Loucy (cell line): ENCODE data around the gene JPH2.
A peak's percentile ranks its signal among the peaks of the same experiment; 100 is the strongest.

Experiments used
- H2AFZ ChIP-seq: fragments of 200-600 bp; sonication (generic); 2 replicates; pipeline ENCODE4 v1.6.0; 2016; ENCODE audit warnings: antibody characterized with exemption, mild to moderate bottlenecking, low read length, moderate library complexity
- H3F3A ChIP-seq: fragments of 200-600 bp; 2 replicates; pipeline ENCODE4 v1.6.0; 2016; ENCODE audit warnings: antibody characterized with exemption, low read depth, mild to moderate bottlenecking
- H3K27me3 ChIP-seq: fragments of 200-600 bp; sonication (generic); 2 replicates; pipeline ENCODE4 v1.6.1; 2014; ENCODE audit warnings: low read length, mild to moderate bottlenecking; ENCODE audit not compliant: insufficient read depth, poor library complexity, severe bottlenecking
- H3K36me3 ChIP-seq: fragments of 200-600 bp; sonication (generic); 2 replicates; pipeline ENCODE4 v1.6.1; 2016; ENCODE audit warnings: low read length; ENCODE audit not compliant: insufficient read depth
- H3K4me1 ChIP-seq: fragments of 200-600 bp; sonication (generic); 2 replicates; pipeline ENCODE4 v1.5.1; 2014; ENCODE audit warnings: low read length, mild to moderate bottlenecking; ENCODE audit not compliant: insufficient read depth, poor library complexity, severe bottlenecking
- H3K4me2 ChIP-seq: fragments of 200-600 bp; sonication (generic); 2 replicates; pipeline ENCODE4 v1.6.0; 2014; ENCODE audit warnings: antibody characterized with exemption, low read length, low read depth, mild to moderate bottlenecking; ENCODE audit not compliant: poor library complexity, severe bottlenecking
- H3K4me3 ChIP-seq: fragments of 200-600 bp; sonication (generic); 2 replicates; pipeline ENCODE4 v1.5.1; 2014; ENCODE audit warnings: low read length, mild to moderate bottlenecking, mixed read lengths; ENCODE audit not compliant: poor library complexity, severe bottlenecking
- H3K79me2 ChIP-seq: fragments of 200-600 bp; sonication (generic); 2 replicates; pipeline ENCODE4 v1.6.1; 2014; ENCODE audit warnings: low read length; ENCODE audit not compliant: insufficient read depth
- H3K9ac ChIP-seq: fragments of 200-600 bp; sonication (generic); 2 replicates; pipeline ENCODE4 v1.6.0; 2014; ENCODE audit warnings: mild to moderate bottlenecking, low read depth, low read length, moderate library complexity; ENCODE audit not compliant: poor library complexity, severe bottlenecking
- H3K9me2 ChIP-seq: fragments of 200-600 bp; sonication (generic); replicated peaks from 2 replicates; pipeline ENCODE4 v1.6.1; 2016; ENCODE audit warnings: low read depth, low read length, mixed read lengths
- H3K9me3 ChIP-seq: fragments of 200-600 bp; sonication (generic); 2 replicates; pipeline ENCODE4 v1.6.1; 2014; ENCODE audit warnings: mild to moderate bottlenecking, antibody characterized with exemption, low read length, low read depth; ENCODE audit not compliant: insufficient read depth
- H4K20me1 ChIP-seq: fragments of 200-600 bp; sonication (generic); 2 replicates; pipeline ENCODE4 v1.6.0; 2014; ENCODE audit warnings: antibody characterized with exemption, low read length, mild to moderate bottlenecking; ENCODE audit not compliant: insufficient read depth, poor library complexity, severe bottlenecking
- EZH2phosphoT487 ChIP-seq: fragments of 200-600 bp; IDR thresholded peaks from 2 replicates; pipeline ENCODE4 v1.6.1; 2018; ENCODE audit warnings: antibody characterized with exemption, mild to moderate bottlenecking, moderate library complexity, borderline replicate concordance
- TF ChIP-seq, protein P1 (sequence below): fragments of 200-600 bp; sonication (generic); conservative IDR thresholded peaks from 2 replicates; pipeline ENCODE4 v1.5.1; 2014; ENCODE audit warnings: mild to moderate bottlenecking, antibody characterized with exemption, low read length

JPH2 gene

GRCh38 chr20:44207126-44207723 lies 20.2 kb upstream of the JPH2 start:
- TF ChIP-seq EZH2phosphoT487, result no peak
- TF ChIP-seq, protein P1, sequence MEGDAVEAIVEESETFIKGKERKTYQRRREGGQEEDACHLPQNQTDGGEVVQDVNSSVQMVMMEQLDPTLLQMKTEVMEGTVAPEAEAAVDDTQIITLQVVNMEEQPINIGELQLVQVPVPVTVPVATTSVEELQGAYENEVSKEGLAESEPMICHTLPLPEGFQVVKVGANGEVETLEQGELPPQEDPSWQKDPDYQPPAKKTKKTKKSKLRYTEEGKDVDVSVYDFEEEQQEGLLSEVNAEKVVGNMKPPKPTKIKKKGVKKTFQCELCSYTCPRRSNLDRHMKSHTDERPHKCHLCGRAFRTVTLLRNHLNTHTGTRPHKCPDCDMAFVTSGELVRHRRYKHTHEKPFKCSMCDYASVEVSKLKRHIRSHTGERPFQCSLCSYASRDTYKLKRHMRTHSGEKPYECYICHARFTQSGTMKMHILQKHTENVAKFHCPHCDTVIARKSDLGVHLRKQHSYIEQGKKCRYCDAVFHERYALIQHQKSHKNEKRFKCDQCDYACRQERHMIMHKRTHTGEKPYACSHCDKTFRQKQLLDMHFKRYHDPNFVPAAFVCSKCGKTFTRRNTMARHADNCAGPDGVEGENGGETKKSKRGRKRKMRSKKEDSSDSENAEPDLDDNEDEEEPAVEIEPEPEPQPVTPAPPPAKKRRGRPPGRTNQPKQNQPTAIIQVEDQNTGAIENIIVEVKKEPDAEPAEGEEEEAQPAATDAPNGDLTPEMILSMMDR, result no peak
- peaks cover 51% of the 10 kb centered on the region for H4K20me1 ChIP-seq
- peak overlapping the region; percentile 54 for H3K9ac ChIP-seq
- peaks cover 56% of the 10 kb centered on the region for H3K4me1 ChIP-seq
- peaks cover 70% of the 10 kb centered on the region for H3K79me2 ChIP-seq
- H3F3A ChIP-seq, result no peaks in the 10 kb centered on the region
- no peaks in the 10 kb centered on the region for H3K9me3 ChIP-seq
- H2AFZ ChIP-seq, result no peak overlapping the region
- H3K4me3 ChIP-seq, result peak overlapping the region; percentile 98
- H3K27me3 ChIP-seq, result no peaks in the 10 kb centered on the region
- peaks cover 23% of the 10 kb centered on the region; the same call in 1 of the 2 replicates for H3K36me3 ChIP-seq
- peak overlapping the region; percentile 99 for H3K4me2 ChIP-seq
- H3K9me2 ChIP-seq, result no peaks in the 10 kb centered on the region

DNA sequence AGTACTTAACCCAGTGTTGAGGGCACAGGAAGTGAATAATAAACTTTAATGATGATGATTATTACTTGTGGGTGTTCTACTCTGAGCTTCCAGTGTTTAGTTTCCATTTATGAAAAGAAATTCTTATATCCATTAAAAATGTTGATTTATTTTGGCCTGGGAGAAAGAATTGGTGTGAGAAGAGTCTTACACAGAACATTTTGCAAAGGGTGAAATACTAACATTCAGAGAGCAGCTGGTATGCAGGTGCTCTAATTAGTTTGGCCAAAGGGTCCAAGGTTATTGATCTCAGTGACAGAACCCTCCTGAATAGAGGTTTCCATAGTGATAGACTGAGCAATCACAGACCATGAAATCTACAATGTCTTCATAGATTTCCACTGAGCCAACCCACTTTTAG lies 19.1 kb upstream of the JPH2 start:
- peaks cover 53% of the 10 kb centered on the region for H4K20me1 ChIP-seq
- H3K4me2 ChIP-seq, result peak overlapping the region; percentile 24

DNA sequence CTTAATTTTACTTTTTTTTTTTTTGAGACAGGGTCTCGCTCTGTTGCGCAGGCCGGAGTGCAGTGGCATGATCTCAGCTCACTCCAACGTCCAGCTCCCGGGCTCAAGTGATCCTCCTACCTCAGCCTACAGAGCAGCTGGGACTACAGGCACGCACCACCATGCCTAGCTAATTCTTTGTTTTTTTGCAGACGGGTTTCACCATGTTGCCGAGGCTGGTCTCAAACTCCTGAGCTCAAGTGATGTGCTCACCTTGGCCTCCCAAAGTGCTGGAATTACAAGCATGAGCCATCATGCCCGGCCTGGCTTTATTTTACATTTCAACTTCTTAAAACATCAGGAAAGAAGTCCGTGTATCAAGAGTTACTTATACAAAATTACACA lies 17.8 kb upstream of the JPH2 start:
- Histone ChIP-seq H3K79me2 (peaks cover 55% of the 10 kb centered on the region), H2AFZ (no peak overlapping the region), H3K9me2 (no peaks in the 10 kb centered on the region), H3K27me3 (no peaks in the 10 kb centered on the region), H3K4me2 (no peak overlapping the region), H3K36me3 (peaks cover 47% of the 10 kb centered on the region), H3K4me3 (no peak overlapping the region), H3F3A (no peaks in the 10 kb centered on the region), H4K20me1 (peaks cover 48% of the 10 kb centered on the region), H3K9me3 (no peaks in the 10 kb centered on the region), H3K9ac (no peak overlapping the region), H3K4me1 (peaks cover 43% of the 10 kb centered on the region)
- TF ChIP-seq, protein P1, result no peak
- TF ChIP-seq EZH2phosphoT487, result no peak

More for the DNA sequence above, 19.1 kb upstream of the JPH2 start:
- no peaks in the 10 kb centered on the region for H3K9me2 ChIP-seq
- no peak overlapping the region for H3K4me3 ChIP-seq
- no peaks in the 10 kb centered on the region for H3K9me3 ChIP-seq
- peaks cover 63% of the 10 kb centered on the region for H3K79me2 ChIP-seq
- no peaks in the 10 kb centered on the region for H3K27me3 ChIP-seq
- H2AFZ ChIP-seq, result no peak overlapping the region
- TF ChIP-seq EZH2phosphoT487, result no peak
- TF ChIP-seq, protein P1, result no peak
- no peak overlapping the region for H3K9ac ChIP-seq
- H3K4me1 ChIP-seq, result peaks cover 49% of the 10 kb centered on the region
- no peaks in the 10 kb centered on the region for H3F3A ChIP-seq
- H3K36me3 ChIP-seq, result peaks cover 34% of the 10 kb centered on the region; the same call in 1 of the 2 replicates
